Ishikawa (cell line): Measurements from ENCODE around the gene SAXO1.

ENCODE experiments used
- CEBPB ChIP-seq: IDR thresholded peaks from 2 replicates; pipeline ENCODE4 v1.6.1; 2012
- CREB1 ChIP-seq: IDR thresholded peaks from 2 replicates; pipeline ENCODE4 v1.6.1; 2012; ENCODE audit warnings: low read depth
- EGR1 ChIP-seq: IDR thresholded peaks from 2 replicates; pipeline ENCODE4 v1.6.1; 2012
- EP300 ChIP-seq: IDR thresholded peaks from 2 replicates; pipeline ENCODE4 v1.6.1; 2012; ENCODE audit warnings: borderline replicate concordance
- FOXM1 ChIP-seq: IDR thresholded peaks from 2 replicates; pipeline ENCODE4 v1.6.1; 2012; ENCODE audit warnings: low read depth, borderline replicate concordance
- NFIC ChIP-seq: IDR thresholded peaks from 2 replicates; pipeline ENCODE4 v1.6.1; 2012
- RAD21 ChIP-seq: IDR thresholded peaks from 2 replicates; pipeline ENCODE4 v1.6.1; 2012; ENCODE audit warnings: low read depth
- TAF1 ChIP-seq: IDR thresholded peaks from 2 replicates; pipeline ENCODE4 v1.6.1; 2012; ENCODE audit warnings: low read depth, mild to moderate bottlenecking
- TCF12 ChIP-seq: IDR thresholded peaks from 2 replicates; pipeline ENCODE4 v1.6.1; 2012; ENCODE audit warnings: low read depth
- TEAD4 ChIP-seq: IDR thresholded peaks from 2 replicates; pipeline ENCODE4 v1.6.1; 2012
- YY1 ChIP-seq: IDR thresholded peaks from 2 replicates; pipeline ENCODE4 v1.6.1; 2012; ENCODE audit warnings: low read depth
- ZBTB7A ChIP-seq: IDR thresholded peaks from 2 replicates; pipeline ENCODE4 v1.6.1; 2012; ENCODE audit warnings: low read depth
- TF ChIP-seq, protein P1 (sequence below): IDR thresholded peaks from 2 replicates; pipeline ENCODE4 v1.6.1; 2012
- TF ChIP-seq, protein P2 (sequence below): IDR thresholded peaks from 2 replicates; pipeline ENCODE4 v1.6.1; 2012
- TF ChIP-seq, protein P3 (sequence below): IDR thresholded peaks from 2 replicates; pipeline ENCODE4 v1.6.1; 2012; ENCODE audit warnings: low read depth, mild to moderate bottlenecking

Gene SAXO1

DNA sequence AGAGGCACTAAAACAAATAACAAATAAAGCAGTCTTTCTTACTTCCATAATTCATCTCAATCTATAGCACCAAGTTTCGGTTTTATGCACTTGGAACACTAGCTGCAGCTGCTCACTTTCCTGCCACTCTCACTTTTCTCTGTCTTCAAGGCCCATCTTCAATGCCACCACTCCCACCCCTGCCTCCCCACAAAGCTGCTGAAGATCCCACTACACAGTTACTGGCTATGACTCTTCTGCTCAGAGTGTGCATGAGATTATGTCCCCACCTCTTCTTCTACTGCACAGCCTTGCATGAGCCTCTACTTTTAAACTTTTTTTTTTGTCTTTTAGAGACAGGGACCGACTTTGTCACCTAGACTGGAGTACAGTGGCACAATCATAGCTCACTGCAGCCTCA is 77.4 kb downstream of the SAXO1 start:
- TF ChIP-seq, protein P1, sequence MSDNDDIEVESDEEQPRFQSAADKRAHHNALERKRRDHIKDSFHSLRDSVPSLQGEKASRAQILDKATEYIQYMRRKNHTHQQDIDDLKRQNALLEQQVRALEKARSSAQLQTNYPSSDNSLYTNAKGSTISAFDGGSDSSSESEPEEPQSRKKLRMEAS, result no peak
- TF ChIP-seq FOXM1, result no peak

DNA sequence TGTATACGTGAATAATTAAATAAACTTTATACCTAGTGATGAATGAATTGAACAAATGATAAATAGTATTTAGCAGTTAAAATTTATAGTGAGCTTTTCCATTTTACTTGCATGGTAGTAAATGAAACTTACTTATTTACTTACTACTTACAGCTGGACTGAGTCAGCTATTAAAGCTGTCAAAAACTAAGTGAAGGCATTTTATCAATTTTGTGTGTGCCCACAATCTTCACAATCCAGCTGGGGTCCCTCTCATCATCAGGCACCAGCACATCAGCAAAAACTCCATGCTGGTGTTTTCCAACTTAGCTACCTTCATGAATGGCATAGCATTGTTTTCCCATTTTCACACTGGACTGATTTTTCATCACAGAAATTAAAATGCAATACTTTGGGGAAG is 81.1 kb downstream of the SAXO1 start:
- no peak for TF ChIP-seq EP300
- TF ChIP-seq CEBPB, result no peak
- TF ChIP-seq, protein P2, sequence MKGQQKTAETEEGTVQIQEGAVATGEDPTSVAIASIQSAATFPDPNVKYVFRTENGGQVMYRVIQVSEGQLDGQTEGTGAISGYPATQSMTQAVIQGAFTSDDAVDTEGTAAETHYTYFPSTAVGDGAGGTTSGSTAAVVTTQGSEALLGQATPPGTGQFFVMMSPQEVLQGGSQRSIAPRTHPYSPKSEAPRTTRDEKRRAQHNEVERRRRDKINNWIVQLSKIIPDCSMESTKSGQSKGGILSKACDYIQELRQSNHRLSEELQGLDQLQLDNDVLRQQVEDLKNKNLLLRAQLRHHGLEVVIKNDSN, result no peak
- TF ChIP-seq EGR1, result no peak
- no peak for TF ChIP-seq NFIC
- TF ChIP-seq TCF12, result no peak
- no peak for TF ChIP-seq TAF1
- no peak for TF ChIP-seq ZBTB7A
- TF ChIP-seq, protein P1, result no peak
- TF ChIP-seq RAD21, result no peak
- TF ChIP-seq, protein P3, sequence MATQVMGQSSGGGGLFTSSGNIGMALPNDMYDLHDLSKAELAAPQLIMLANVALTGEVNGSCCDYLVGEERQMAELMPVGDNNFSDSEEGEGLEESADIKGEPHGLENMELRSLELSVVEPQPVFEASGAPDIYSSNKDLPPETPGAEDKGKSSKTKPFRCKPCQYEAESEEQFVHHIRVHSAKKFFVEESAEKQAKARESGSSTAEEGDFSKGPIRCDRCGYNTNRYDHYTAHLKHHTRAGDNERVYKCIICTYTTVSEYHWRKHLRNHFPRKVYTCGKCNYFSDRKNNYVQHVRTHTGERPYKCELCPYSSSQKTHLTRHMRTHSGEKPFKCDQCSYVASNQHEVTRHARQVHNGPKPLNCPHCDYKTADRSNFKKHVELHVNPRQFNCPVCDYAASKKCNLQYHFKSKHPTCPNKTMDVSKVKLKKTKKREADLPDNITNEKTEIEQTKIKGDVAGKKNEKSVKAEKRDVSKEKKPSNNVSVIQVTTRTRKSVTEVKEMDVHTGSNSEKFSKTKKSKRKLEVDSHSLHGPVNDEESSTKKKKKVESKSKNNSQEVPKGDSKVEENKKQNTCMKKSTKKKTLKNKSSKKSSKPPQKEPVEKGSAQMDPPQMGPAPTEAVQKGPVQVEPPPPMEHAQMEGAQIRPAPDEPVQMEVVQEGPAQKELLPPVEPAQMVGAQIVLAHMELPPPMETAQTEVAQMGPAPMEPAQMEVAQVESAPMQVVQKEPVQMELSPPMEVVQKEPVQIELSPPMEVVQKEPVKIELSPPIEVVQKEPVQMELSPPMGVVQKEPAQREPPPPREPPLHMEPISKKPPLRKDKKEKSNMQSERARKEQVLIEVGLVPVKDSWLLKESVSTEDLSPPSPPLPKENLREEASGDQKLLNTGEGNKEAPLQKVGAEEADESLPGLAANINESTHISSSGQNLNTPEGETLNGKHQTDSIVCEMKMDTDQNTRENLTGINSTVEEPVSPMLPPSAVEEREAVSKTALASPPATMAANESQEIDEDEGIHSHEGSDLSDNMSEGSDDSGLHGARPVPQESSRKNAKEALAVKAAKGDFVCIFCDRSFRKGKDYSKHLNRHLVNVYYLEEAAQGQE, result no peak

DNA sequence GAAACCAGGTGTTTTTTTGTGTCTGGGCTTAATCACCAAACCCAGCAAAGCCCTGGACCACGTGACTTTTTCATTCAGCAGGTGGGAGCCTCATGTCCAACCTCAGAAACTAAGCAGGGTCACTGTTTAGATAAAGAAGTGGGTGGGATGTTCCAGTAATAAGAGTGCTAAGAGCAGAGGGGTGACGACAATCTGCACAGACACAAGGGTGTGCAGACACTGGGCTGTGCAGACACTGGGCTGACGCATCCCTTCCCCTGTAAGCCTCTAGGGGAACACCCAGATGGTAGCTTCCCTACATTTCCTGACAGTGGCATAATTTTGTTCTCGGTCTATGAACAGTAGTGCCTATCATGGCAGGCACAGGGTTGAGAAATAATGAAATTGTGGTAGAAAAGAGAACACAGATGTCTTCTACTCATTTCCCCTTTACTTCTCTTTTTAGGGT is 85.1 kb downstream of the SAXO1 start:
- TF ChIP-seq YY1 (no peak), TAF1 (no peak), TCF12 (no peak), NFIC (no peak), FOXM1 (no peak), EGR1 (no peak), ZBTB7A (no peak), TEAD4 (no peak), CEBPB (no peak)
- TF ChIP-seq, protein P1, result no peak

DNA sequence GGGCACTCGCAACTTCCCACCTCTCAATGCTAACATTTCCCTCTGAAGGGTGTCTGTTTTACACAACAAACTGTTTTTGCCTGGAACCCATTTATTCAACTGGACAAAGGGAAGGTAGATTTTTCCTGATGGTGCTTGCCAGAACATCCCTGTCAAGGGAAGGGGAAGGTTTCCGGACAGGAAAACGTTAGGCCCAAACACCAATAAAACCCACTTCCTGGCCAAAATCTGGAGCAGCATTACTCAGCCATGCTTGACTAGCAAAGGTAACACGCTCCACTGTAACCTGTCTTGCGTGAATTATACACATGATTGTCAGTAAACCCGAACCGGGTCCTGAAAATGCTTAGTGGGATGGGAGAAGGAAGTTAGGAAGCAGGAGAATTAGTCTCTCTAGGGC is 90.2 kb downstream of the SAXO1 start:
- TF ChIP-seq FOXM1, result no peak
- no peak for TF ChIP-seq CEBPB
- no peak for TF ChIP-seq NFIC
- no peak for TF ChIP-seq CREB1
- no peak for TF ChIP-seq YY1
- TF ChIP-seq EGR1, result no peak
- TF ChIP-seq TAF1, result no peak
- TF ChIP-seq TCF12, result no peak
- TF ChIP-seq, protein P1, result no peak
- TF ChIP-seq RAD21, result no peak
- no peak for TF ChIP-seq EP300
- TF ChIP-seq, protein P3, result no peak
- TF ChIP-seq ZBTB7A, result no peak
- TF ChIP-seq TEAD4, result no peak
- TF ChIP-seq, protein P2, result no peak

DNA sequence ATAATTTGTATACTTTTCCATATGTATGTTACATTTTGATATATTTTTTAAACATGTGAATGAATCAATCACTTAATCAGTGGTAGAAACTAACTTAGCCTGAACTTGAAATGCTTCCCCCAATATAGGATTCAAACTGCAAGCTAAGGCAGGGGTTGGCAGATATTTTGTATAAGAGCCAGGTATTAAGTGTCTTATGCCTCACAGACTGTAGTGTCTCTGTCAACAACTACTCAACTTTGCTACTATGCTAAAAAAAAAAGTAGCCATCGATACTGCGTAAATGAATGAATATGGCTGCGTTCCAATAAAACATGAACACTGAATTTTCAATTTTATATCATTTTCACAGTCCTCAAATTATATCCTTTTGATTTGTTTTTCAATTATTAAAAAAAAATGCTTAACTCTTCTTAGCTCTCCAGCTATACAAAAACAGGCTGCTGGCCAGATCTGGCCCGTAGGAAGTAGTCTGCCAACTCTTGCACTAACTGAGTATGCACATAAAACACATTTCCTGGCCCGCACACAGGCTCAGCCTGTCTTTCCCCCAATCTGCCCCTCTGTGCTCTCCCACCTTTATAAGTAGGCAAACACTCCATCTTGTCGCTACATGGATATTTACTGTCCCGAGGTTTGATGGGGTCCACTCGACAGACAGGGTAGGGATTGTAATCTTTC is 91.8 kb downstream of the SAXO1 start:
- TF ChIP-seq TEAD4, result no peak
- no peak for TF ChIP-seq ZBTB7A

DNA sequence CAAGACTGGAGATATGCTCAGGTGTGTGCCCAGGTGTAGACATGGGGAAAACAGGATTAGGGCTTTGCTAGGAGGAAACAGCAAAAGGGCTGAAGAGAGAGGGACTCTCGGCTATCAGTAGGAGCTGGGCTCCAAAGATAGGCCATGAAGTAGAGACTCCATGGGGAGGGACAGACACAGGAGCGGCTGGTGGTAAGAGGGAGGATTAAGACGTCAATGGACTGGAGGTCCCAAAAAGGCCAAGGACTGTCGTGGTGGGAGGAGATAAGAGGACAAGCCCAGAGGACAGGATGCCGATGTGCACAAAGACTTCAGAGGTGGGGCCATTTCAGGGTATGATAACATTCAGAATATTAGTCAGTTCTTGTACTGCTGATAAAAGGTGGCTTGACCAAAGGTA is 93.1 kb downstream of the SAXO1 start:
- TF ChIP-seq TAF1, result no peak
- no peak for TF ChIP-seq TCF12
- no peak for TF ChIP-seq EP300
- TF ChIP-seq CREB1, result no peak
- no peak for TF ChIP-seq NFIC
- TF ChIP-seq ZBTB7A, result no peak
- TF ChIP-seq TEAD4, result no peak
- no peak for TF ChIP-seq RAD21
- TF ChIP-seq YY1, result no peak
- TF ChIP-seq, protein P1, result no peak
- TF ChIP-seq EGR1, result no peak
- no peak for TF ChIP-seq FOXM1
- TF ChIP-seq, protein P2, result no peak
- TF ChIP-seq, protein P3, result no peak
- TF ChIP-seq CEBPB, result no peak
